ENCODE results near the gene MYBL2.

GRCh38 chr20:43650997-43651525 lies 15.9 kb upstream of the MYBL2 start:
- TF ChIP-seq CTCF (IDR thresholded peaks at IDR 0.05; ENCODE audit: low read depth, low read length, missing input control) (no peak), JUND (IDR thresholded peaks at IDR 0.05) (no peak)
